GM21515 (cell line): ENCODE measurements around the gene LRP1B.

Experiments
- ATAC-seq: cut with Tn5 transposase; IDR thresholded peaks from one replicate; pipeline ENCODE4 v1.9.1; 2021; ENCODE audit not compliant: unreplicated experiment

The LRP1B gene

DNA sequence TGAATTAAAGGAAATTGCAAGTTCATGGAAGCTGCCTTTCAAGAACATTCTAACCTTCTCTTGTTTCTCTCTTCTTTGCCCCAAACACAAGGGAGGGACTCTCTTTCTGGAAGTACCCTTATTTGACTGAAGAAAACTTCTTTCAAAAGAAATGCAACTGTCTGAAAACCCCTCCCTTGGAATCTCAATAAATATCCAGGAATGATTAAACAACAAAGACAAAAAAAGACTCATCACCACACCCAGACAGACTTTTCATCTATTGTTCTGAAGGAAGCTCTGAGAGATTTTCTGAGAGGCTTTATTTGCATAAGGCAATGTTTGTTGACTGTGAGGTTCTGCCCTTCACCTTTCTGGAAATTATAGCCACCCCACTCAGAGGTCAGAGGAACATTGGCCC lies 1260.9 kb downstream of the LRP1B start:
- ATAC-seq: no peak

DNA sequence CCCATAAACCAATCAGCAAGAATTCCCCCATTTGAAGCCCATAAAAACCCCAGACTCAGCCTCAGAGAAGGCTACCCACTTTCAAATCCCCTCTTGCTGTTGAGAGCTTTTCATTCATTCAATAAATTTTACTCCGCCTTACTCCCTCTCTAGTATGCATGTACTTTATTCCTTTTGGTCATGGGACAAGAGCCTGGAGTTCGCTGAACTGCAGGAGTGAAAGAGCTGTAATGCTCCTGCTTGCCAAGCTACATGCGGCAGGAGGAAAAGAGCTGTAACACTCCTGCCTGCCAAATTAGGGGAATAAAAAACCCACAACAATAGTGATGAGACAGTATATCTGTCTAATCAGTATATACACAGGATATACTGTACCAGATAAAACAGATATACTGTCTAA lies 1261.7 kb downstream of the LRP1B start:
- ATAC-seq: no peak

DNA sequence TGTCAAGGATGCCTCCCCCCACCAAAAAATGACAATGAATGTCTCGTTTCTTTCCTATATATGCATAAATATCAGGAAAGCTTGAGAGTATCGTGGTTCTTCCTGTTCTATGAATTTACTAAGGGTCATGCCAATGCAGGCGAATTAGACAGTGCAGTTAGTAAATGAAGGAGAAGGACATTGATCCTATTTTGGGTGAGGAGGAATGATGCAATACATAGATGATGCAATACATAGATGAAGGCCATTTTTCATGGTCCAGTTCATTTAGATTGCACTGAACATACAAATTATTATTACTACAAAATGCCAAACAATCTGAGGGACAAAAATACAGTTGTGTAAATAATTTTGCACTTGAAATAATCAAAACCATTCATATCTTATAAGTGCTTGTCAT lies 1265.0 kb downstream of the LRP1B start:
- ATAC-seq: no peak

DNA sequence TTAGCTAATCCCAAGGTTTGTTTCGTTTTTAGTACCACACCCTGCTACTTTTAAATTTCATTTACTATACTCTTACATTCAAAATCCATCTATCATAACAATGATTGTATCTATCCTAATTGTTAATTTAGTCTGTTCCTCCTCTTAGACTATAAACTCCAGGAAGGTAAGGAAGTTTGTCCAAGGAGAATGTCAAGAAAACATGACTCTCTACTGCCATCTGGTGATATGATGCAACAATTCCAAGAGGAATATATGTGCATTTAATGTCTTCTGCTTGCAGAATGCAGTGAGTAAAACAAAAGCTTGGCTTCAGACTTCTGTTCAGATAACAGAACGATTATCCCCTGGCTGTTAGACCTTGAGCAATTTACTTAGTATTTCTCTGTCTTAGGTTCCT lies 1267.1 kb downstream of the LRP1B start:
- ATAC-seq: peak; percentile 70

DNA sequence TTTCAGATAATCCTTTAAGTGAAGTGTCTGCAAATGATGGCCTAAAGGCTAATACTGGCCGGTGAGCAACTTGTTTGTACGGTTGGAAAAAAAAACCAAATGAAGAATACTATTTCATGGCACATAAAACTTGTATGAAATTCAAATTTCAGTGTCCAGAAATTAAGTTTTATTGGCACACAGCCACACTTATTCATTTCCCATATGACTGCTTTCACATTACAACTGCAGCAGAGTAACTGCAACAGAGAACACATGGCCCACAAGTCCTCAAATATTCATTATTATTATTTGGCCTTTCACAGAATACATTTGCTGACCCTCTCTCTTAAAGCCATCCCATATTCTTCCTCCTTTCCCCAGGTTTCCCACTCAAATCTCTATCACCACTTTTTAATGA lies 1268.6 kb downstream of the LRP1B start:
- no peak for ATAC-seq

DNA sequence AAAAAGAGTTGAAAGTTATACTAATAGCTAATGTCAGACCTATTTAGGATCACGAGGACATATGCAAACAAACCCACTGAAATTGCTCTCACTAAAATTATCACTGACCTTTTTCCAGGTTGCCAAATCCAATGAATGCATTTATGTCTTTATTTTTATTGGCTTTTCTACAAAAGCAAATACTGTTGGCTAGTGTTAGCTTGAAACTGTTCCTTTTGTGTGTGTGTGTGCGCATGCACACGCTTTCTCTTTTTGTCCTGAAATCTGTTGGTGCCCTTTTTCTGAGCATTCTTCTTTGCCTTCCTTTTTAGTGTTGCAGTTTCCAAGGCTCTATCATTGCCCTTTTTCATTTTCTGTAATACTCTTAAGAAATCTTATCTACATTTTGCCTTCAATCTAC lies 1269.2 kb downstream of the LRP1B start:
- no peak for ATAC-seq

DNA sequence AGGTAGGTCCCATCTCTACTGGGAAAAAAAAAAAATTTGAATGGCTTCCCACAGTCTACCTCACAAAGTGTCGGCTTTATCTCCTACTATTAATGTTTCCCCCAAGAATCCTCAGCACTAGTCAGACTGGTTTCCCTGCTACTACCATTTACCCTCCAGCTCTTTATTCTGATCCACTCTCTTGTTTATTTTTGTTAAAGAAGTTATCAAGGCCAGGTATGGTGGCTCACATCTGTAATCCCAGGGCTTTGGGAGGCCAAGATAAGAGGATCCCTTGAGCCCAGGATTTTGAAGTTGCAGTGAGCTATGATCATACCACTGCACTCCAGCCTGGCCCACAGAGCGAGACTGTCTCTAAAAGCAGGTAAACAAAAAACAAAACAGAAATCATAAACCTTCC lies 1275.3 kb downstream of the LRP1B start:
- ATAC-seq: no peak

DNA sequence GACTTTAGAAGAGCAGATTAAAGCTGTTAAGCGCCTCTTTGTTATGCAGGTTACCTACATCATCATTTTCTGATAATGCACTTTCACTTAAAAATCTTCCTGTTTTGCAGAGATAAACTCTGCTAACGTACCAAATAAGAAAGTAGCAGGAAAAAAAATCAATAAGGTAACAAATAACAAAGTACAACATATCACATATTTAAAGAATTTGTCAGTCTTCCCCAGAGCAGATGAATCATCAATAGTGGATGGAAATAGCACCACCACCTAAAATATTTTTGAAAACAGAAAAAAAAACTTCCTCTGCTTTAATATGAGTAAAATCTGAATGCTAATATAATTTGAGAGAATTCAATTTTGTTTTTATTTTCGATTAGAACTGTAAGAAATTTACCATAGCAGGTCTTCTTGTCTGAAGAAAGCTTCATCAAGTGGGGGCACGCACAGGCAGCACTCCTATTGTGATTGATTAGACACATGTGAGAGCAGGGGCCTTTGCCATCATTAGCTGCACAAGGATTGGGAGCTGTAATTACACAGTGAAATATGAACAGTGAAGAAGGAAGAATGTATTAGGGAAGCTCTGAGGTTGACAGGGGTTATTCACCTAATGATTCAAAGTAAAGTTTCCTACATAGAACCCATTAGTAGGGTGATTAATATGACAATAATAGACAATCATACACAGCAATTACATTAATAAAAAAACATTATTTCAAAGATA lies 1279.4 kb downstream of the LRP1B start:
- no peak for ATAC-seq

DNA sequence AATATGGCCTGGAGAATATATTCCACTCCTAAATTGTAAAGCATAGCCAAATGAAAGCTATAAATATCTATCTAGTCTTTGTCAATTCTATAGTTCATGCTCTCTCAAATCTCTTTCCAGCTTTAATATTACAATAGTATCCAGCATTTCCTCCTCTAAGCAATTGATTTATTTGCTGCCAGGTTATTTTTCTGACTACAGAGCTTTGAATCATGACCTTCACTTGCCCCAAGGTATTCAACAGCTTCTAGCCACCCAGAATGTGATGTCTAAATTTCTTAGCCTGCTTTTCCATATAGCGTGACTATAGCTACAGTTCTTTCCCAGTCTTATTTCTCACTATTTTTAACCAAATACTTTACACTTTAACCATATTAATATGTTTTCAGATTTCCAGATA lies 1287.6 kb downstream of the LRP1B start:
- ATAC-seq: no peak

DNA sequence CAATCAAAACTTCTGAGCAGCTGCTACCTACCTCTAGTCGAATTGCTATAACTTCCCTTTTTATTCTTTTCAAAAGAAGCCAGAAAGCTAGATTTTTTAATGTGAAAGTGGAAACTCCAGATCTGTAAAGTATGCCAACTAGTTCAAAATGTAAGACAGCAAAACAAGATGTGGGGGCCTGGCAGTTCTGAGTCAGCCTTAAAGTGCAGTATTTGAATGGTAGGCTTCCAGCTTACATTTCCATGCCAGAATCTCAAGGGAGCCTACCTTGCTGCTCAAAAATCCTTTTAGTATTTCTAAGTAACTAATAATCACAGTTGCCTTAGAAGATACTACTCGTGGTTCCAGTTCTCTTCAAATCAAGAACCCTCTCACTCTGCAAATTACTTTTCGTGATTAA lies 1288.7 kb downstream of the LRP1B start:
- ATAC-seq: no peak

DNA sequence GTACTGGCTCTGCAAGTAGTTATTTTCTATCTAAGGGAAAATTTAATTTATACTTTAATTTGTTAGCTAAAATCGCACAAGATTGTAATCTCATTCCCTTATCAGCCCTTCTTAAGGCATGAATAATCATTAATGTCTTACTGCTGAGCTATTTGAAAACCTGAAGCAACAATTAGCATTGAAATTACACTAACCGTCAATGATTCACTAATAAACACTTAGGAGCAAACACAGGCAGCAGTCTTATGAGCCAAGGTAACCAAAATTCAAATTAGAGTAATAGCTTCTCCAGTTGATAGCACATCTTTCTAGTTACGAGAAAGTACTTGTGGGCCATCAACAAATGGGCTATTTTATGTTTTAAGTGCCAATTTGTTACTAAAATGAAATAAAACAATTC lies 1289.7 kb downstream of the LRP1B start:
- ATAC-seq: no peak

DNA sequence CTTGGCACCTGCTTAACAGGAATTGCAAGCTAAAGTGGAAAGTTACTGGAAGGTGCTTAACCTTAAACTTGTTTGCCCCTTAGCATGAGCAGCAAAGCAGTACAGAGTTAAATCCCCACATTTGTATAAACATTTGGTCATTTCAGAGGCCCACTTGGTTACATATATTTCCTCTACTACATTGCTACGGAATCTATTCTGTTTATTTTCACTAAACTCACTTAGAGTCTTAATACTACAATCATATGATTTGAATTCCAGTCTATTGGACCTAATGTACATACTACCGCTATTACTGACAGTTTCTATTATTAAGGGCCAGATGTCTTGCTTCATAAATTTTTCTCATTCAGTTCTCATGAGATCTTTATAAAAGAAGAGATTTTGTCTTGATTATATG lies 1294.0 kb downstream of the LRP1B start:
- ATAC-seq: no peak

DNA sequence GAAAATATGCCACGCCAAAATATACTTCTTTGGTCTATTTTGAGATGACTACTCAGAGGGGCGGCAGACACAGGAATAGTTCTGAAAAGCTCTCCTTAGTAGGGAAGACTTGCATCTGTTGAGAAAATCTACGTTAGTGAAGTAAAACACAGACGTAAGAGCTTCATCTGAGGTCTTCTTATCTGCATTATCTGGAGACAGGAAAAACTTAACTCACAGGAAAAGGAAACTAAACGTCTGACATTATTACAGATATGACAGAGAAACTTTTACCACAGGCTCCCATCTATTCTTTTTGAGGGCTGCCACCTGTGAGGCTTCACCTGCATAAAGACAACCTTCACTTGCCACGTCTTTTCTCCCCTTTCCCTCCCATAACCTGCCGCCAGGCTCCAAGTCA lies 1295.7 kb downstream of the LRP1B start:
- no peak for ATAC-seq

DNA sequence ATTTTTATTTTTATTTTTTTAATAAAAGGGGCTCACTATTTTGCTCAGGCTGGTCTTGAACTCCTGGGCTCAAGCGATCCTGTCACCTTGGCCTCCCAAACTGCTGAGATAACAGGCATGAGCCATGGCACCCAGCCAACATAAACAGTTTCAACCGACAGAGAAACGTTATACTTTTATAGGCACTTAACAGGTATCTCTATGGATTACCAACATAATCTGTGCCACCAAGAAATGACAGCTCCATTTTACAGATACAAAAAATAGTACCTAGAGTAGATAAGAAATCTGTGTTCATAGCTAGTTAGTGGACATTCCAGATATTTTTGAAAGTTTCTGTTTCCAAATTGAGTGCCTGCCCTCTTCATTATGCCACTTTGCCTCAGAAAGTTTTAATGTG lies 1316.7 kb downstream of the LRP1B start:
- no peak for ATAC-seq

DNA sequence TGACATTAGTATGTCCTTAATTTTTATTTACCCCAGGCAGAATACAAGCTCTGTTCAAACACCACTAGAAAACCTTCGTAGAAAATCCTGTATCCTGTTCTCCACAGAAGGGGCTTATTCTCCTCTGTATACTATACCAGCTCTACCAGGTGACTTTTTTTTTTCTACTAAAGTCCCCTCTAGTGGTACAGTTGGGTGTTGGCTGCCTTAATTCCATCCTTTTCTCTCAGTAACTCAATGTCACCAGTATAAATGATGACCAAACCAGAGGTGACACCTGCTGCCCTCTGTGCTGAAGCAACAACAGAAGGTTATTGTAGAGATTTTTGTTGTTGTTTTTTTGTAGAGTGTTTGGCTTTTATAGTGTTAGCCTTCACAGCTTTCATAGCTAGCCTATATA lies 1322.0 kb downstream of the LRP1B start:
- ATAC-seq: peak; percentile 64

DNA sequence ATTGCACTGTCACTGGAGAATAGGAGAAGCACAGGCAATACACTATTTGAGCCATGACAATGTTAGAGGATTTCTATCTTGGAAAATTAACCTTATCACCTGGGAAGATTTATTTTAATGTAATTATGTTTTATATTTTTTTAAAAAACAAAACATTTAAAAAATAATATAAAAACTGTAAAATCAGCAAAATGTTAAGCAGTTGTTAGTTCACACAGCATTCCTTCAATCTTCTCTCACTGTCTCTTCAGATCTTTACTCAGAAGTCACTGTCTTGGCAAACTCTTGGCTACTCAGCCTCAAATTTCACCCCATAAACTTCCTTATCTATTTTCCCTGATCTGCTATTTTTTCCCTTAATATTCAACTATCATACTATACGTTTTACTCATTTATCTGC lies 1322.6 kb downstream of the LRP1B start:
- ATAC-seq: no peak

DNA sequence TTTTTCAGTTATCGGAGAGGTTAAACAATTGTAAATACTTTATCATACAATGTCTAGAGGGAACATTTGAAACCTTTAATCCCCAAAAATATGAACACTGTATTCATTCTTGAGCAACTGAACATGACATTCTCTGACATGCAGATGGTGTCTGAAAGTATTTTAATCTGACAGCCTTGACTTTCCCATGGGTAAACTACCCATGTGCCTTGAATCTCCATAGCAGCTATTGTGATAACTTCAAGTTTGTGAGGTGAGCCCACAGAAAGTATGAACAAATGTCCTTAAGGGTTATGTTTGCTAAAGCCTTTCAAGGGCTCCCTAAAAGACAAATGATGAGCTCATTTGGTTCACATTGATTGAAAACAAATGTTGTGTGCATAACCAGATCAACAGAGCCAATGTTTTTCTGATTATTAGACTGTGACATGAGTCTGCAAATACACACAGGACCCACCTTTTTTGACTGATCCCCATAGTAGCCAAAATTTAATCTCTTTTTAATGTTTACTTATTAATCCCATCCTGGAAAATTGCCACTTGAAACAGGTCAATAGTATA lies 1326.0 kb downstream of the LRP1B start:
- ATAC-seq: no peak

DNA sequence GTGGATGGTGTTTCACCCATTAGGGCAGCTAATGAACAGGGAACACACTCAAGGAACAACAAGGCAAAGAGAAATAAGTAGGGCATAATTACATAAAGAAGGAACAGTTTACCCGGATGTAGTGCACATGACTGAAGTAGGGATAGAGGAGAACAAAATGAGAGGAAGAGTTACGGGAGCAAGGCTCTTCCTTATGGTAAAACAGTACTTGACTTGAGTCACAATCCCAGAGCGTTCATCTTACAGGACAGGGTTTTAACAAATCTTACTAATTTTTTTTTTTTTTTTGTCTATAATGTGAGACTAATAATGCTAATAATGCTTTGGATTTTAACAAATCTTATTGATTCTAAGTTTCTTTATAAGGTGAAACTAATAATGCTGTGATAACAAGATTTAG lies 1329.5 kb downstream of the LRP1B start:
- no peak for ATAC-seq

DNA sequence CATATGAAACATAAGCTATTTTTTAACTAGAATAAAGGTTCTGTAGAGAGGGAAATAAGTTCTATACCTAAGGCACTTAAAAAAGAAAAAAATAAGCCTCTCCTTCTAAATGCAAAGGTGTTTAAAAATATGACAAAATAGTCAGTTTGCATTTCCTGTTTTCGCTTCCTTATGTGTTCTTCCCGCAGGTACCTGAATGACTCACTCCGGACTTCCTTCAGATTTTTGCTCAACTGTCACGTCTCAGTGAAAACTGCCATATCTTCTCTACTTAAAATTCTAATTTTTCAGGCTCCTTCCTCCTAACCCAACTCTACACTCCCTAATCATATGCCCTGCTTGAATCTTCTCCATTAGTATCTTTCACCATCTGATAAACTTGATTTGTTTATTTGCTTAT lies 1333.1 kb downstream of the LRP1B start:
- peak; percentile 90 for ATAC-seq

DNA sequence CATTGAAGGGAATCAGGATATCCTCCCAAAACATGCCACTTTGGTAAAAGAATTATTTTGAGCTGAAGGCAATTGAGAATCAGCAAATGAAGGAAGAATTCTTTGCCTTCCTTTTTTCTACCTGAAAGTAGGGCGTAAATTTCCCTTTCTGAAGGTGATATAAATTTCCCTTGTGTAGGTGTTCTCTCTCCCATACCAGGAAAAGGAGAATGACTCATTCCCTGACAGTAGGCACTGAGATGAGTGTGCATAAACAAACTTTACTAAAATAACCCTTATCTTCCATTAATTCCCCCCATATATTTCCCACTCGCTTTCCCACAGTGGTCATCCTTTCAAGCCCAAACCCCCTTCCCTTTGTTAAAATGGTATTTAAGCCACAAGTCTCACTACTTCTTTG lies 1339.0 kb downstream of the LRP1B start:
- no peak for ATAC-seq

DNA sequence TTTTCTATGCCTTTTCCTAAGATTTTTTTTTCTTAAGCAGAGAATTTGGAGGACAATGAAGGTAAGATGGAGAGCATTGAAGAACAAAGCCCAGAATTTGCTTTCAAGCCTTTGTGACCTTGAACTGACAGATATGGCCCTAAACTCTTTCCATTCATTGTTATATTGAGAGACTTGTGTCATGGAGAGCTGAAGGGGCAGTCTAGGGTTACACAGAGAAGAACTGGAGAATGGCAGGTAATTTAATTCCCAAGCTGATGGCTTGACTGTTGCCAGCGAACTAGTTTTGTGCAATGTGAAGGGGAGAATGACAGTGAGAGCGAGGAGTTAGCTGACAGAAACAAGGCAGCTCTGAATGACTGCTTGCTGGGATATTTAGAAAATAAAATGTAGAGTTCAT lies 1344.2 kb downstream of the LRP1B start:
- ATAC-seq: no peak

DNA sequence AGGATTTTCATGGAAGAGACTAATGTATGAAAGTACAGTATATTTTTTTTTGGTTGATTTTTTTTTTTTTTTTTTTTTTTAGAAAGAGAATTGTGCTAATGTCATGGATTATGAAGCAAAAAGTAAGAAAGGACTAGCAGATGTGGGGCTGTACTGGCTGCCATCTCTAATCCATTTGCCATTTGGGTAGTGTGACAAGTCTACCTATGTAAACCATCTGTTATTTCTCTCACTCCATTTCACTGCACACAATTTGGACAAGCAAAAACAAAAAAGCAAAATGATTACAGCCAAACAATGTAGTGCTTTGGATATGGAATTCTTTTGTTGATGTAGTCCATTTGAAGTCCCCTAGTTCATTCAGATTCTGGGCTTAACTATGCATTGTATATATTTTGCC lies 1355.4 kb downstream of the LRP1B start:
- ATAC-seq: no peak

DNA sequence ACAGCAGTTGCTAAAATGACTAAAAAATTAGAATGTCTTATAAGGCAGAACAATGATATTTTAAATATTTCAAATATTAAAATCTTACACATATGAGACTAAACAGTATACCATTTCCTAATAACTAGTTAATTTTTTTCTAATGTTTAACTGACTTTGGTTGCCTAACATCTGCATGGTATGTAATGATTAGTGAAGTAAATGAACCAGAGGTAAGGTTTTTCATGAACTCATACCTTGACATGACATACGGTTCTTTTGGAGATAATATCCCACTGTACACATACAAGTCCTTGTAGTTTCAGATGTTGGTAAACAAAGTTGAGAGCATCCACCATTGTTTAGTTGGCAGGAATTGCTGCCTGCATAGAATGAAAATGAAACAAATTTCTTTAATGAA lies 1360.2 kb downstream of the LRP1B start:
- no peak for ATAC-seq
